Measurements from ENCODE around the gene SEC23IP.

The SEC23IP gene

GRCh38 chr10:119853574-119853973 lies 39.0 kb upstream of the SEC23IP start:
- TF ChIP-seq CTCF (IDR thresholded peaks at IDR 0.05; ENCODE audit: low read depth, low read length), result no peak
- no peak for DNase-seq (ENCODE audit: low read depth, low spot score)
- in situ Hi-C loops (cut with HindIII; ENCODE audit: low sequenced_read_pairs), result no loop called here
- H3K4me3 ChIP-seq (ENCODE audit: low read depth, low read length), result no peak overlapping the region

GRCh38 chr10:119858063-119858462 lies 34.5 kb upstream of the SEC23IP start:
- TF ChIP-seq CTCF (IDR thresholded peaks at IDR 0.05; ENCODE audit: low read depth, low read length), result no peak
- DNase-seq (ENCODE audit: low read depth, low spot score), result no peak
- in situ Hi-C loops (cut with HindIII; ENCODE audit: low sequenced_read_pairs), result no loop called here
- no peak overlapping the region for H3K4me3 ChIP-seq (ENCODE audit: low read depth, low read length)

GRCh38 chr10:119859420-119860258 lies 32.9 kb upstream of the SEC23IP start:
- TF ChIP-seq CTCF (IDR thresholded peaks at IDR 0.05; ENCODE audit: low read depth, low read length), result peak; percentile 47
- in situ Hi-C loops (cut with HindIII; ENCODE audit: low sequenced_read_pairs), result no loop called here
- no peak overlapping the region for H3K4me3 ChIP-seq (ENCODE audit: low read depth, low read length)
- DNase-seq (ENCODE audit: low read depth, low spot score), result peak; percentile 67

GRCh38 chr10:119860866-119861607 lies 31.5 kb upstream of the SEC23IP start:
- no peak for TF ChIP-seq CTCF (IDR thresholded peaks at IDR 0.05; ENCODE audit: low read depth, low read length)
- no peak for DNase-seq (ENCODE audit: low read depth, low spot score)
- no peak overlapping the region for H3K4me3 ChIP-seq (ENCODE audit: low read depth, low read length)
- in situ Hi-C loops (cut with HindIII; ENCODE audit: low sequenced_read_pairs), result no loop called here

GRCh38 chr10:119862524-119862923 lies 30.0 kb upstream of the SEC23IP start:
- H3K4me3 ChIP-seq (ENCODE audit: low read depth, low read length), result no peak overlapping the region
- in situ Hi-C loops (cut with HindIII; ENCODE audit: low sequenced_read_pairs), result no loop called here
- no peak for DNase-seq (ENCODE audit: low read depth, low spot score)
- TF ChIP-seq CTCF (IDR thresholded peaks at IDR 0.05; ENCODE audit: low read depth, low read length), result no peak

GRCh38 chr10:119863951-119864565 lies 28.5 kb upstream of the SEC23IP start:
- no peak overlapping the region for H3K4me3 ChIP-seq (ENCODE audit: low read depth, low read length)
- no peak for TF ChIP-seq CTCF (IDR thresholded peaks at IDR 0.05; ENCODE audit: low read depth, low read length)
- no peak for DNase-seq (ENCODE audit: low read depth, low spot score)
- in situ Hi-C loops (cut with HindIII; ENCODE audit: low sequenced_read_pairs), result no loop called here

Measured in astrocyte of the spinal cord (primary cell).